NT2/D1 (cell line): ENCODE results near the gene GDF2.

Source experiments
- SUZ12 ChIP-seq: IDR thresholded peaks from 2 replicates; pipeline ENCODE4 v1.6.1; 2011; ENCODE audit not compliant: insufficient read length, insufficient read depth; ENCODE audit errors: extremely low read depth
- YY1 ChIP-seq: IDR thresholded peaks from 2 replicates; pipeline ENCODE4 v1.6.1; 2011; ENCODE audit not compliant: insufficient read length, insufficient read depth
- ZNF274 ChIP-seq: IDR thresholded peaks from 2 replicates; pipeline ENCODE4 v1.6.1; 2011; ENCODE audit warnings: mild to moderate bottlenecking, low read depth, low read length

DNA sequence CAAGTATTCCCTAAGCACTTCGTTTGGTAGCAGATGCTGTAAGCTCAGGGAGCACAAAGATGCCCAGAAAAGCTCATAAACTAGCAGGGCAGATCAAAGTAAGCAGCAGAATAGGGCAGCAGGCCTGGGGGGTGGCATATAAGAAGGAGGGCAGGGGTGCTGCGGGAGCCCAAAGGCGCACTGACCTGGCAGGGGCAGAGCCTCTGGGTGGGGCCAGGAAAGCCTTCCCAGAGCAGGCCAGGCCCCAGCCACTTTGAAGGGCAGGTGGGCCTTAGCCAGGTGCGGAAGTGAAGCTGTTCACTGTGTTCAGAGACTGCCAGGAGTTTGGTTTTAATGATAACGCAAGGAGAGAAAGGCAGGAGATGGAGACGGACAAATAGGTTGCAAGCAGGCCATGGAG lies 18.4 kb upstream of the GDF2 start:
- no peak for TF ChIP-seq SUZ12
- no peak for TF ChIP-seq ZNF274
- TF ChIP-seq YY1, result no peak
